Transverse colon (tissue), 4 donors: Measurements from ENCODE around the gene TMSB4Y. TPM values are rescaled to one million over a fixed set of nuclear protein-coding genes. Genes with fewer than 3 reads are reported as not detected.
A peak's percentile ranks its signal among the peaks of the same experiment; 100 is the strongest.

ENCODE experiments used
- DNase-seq: peaks from one replicate; pipeline ENCODE4 v3.0.0-alpha.2; 2019
- H3K27ac ChIP-seq, 4 donors: fragments of 200-600 bp; sonication (generic); 2 replicates each; pipeline ENCODE4 v1.5.1; 2016 to 2018; ENCODE audit warnings: inconsistent platforms in 4 of 4
- H3K27me3 ChIP-seq: fragments of 200-600 bp; sonication (generic); 2 replicates; pipeline ENCODE4 v1.5.1; 2017; ENCODE audit warnings: inconsistent platforms
- H3K36me3 ChIP-seq, 4 donors: fragments of 200-600 bp; sonication (generic); 2 replicates each; pipeline ENCODE4 v1.5.1; 2017 to 2019; ENCODE audit warnings: inconsistent platforms in 4 of 4
- H3K4me1 ChIP-seq, 4 donors: fragments of 200-600 bp; sonication (generic); 2 replicates each; pipeline ENCODE4 v1.5.1; 2017 to 2020; ENCODE audit warnings: inconsistent platforms in 4 of 4
- H3K4me3 ChIP-seq, 4 donors: fragments of 200-600 bp; sonication (generic); 1 replicate in 1 of 4; 2 replicates in 3 of 4; pipeline versions ENCODE4 v1.5.1 to v1.6.1; 2017 to 2019; ENCODE audit warnings: inconsistent platforms in 4 of 4
- H3K9me3 ChIP-seq, 2 donors: fragments of 200-600 bp; sonication (generic); 2 replicates each; pipeline ENCODE4 v1.5.1; 2017 to 2019; ENCODE audit warnings: inconsistent platforms in 2 of 2
- CTCF ChIP-seq, 5 experiments: fragments of 200-600 bp in 3 of 5; fragments of 450-650 bp in 2 of 5; sonication (generic) in 3 of 5; IDR thresholded peaks; 1 replicate in 2 of 5; 2 replicates in 3 of 5; pipeline ENCODE4 v1.5.1; 2016 to 2017; ENCODE audit warnings: antibody characterized with exemption in 5 of 5, inconsistent platforms in 3 of 5, mild to moderate bottlenecking in 2 of 5, moderate library complexity in 1 of 5
- EP300 ChIP-seq: sonication (generic); formaldehyde crosslinking; IDR thresholded peaks from one replicate; pipeline ENCODE4 v1.6.1; 2017; ENCODE audit warnings: antibody characterized with exemption, low read depth
- POLR2A ChIP-seq: fragments of 450-650 bp; IDR thresholded peaks from one replicate; pipeline ENCODE4 v1.6.1; 2016; ENCODE audit warnings: antibody characterized with exemption, mild to moderate bottlenecking, moderate library complexity
- POLR2AphosphoS5 ChIP-seq, 3 donors: sonication (generic); formaldehyde crosslinking; IDR thresholded peaks; one replicate each; pipeline ENCODE4 v1.6.1; 2016; ENCODE audit warnings: antibody characterized with exemption in 3 of 3
- WGBS, 2 donors: methylation state at CpG; one replicate each; pipeline ENCODE4 v1.1.5; 2018; ENCODE audit warnings: low coverage in 1 of 2; 5-methylcytosine and 5-hydroxymethylcytosine counted together
- in situ Hi-C, 4 donors: fragments of 200-750 bp; cut with MboI; loops; one replicate each; pipeline versions ENCODE4 v1.15.0 to v1.15.1; 2017; ENCODE audit warnings: low sequenced_read_pairs in 3 of 4, low pct_ligation_motif_present in 1 of 4, low pct_unique_long_range_greater_than_20kb in 1 of 4
- intact Hi-C: fragments of 100-400 bp; cut with DNase I; formaldehyde crosslinking; loops from one replicate; pipeline ENCODE4 v1.15.1; 2023; ENCODE audit warnings: low total_unique reads
- total RNA-seq, 4 donors: library from RNA; depleted of rRNA; stranded (reverse); fragments of >200 nt; gene quantifications; one replicate each; pipeline ENCODE4 v1.1.0, GENCODE V29; 2016

TMSB4Y gene
- 1 to 10 TPM in 2 of 4 donors, not detected in 2; 7.6 to 9.0 TPM for total RNA-seq

- no peak for TF ChIP-seq CTCF (IDR thresholded peaks at IDR 0.05)
- no peak for TF ChIP-seq EP300
- peak in 1 of 3 donors; percentile 63 for TF ChIP-seq POLR2AphosphoS5 (IDR thresholded peaks at IDR 0.05)
- no peak for TF ChIP-seq POLR2A
- Histone ChIP-seq H3K4me1 (peaks cover 0 to 12% (median 0%) of the 10 kb centered on the region in 4 donors), H3K36me3 (no peaks in the 10 kb centered on the region), H3K4me3 (peak within 1 kb of the TSS in 2 of 4 donors; percentile 48 to 58), H3K9me3 (no peaks in the 10 kb centered on the region), H3K27me3 (no peaks in the 10 kb centered on the region), H3K27ac (peak within 1 kb of the TSS in 2 of 4 donors; percentile 92)
- in situ Hi-C loops: loop anchor here in 2 of 4 donors (25.0 kb wide), 1 partner anchor 216 kb away; the partner anchor contains the start of gene UTY (in 2 of the 2)
- intact Hi-C loops: no loop called here
- DNase-seq: no peak
- WGBS, 2 donors: no CpG with 5 or more reads among the region's 28 CpGs
These were observed at the start of gene TMSB4Y for GRCh38 chrY:13703568-13703968. TSS of gene TMSB4Y (plus strand) at chrY:13703899.

GRCh38 chrY:13664162-13664561 is 39.5 kb upstream of the TMSB4Y start:
- Histone ChIP-seq H3K27ac (no peak overlapping the region), H3K4me1 (no peaks in the 10 kb centered on the region), H3K9me3 (no peaks in the 10 kb centered on the region), H3K4me3 (no peak overlapping the region), H3K27me3 (no peaks in the 10 kb centered on the region), H3K36me3 (no peaks in the 10 kb centered on the region)
- in situ Hi-C loops (no loop called here), intact Hi-C loops (no loop called here)
- 100% methylated on average over 1 of the region's 1 CpG; no CpG with 5 or more reads in 1 of the 2 donors for WGBS, 2 donors
- no peak for DNase-seq
- TF ChIP-seq POLR2A: no peak
- no peak for TF ChIP-seq CTCF (IDR thresholded peaks at IDR 0.05)

- intact Hi-C loops: no loop called here
- Histone ChIP-seq H3K9me3 (no peaks in the 10 kb centered on the region), H3K4me1 (no peaks in the 10 kb centered on the region), H3K4me3 (no peak overlapping the region), H3K27ac (no peak overlapping the region), H3K36me3 (no peaks in the 10 kb centered on the region), H3K27me3 (no peaks in the 10 kb centered on the region)
- TF ChIP-seq CTCF (IDR thresholded peaks at IDR 0.05) (no peak), EP300 (no peak), POLR2A (no peak), POLR2AphosphoS5 (IDR thresholded peaks at IDR 0.05) (no peak)
- no peak for DNase-seq
- no CpG with 5 or more reads among the region's 2 CpGs for WGBS, 2 donors
- in situ Hi-C loops: no loop called here
These were observed 32.6 kb upstream of the TMSB4Y start for GRCh38 chrY:13671122-13671521.

- no peak for DNase-seq
- Histone ChIP-seq H3K36me3 (no peaks in the 10 kb centered on the region), H3K4me3 (peak overlapping the region in 2 of 4 donors; percentile 48 to 58), H3K27me3 (no peaks in the 10 kb centered on the region), H3K9me3 (no peaks in the 10 kb centered on the region), H3K4me1 (peaks cover 0 to 12% (median 0%) of the 10 kb centered on the region in 4 donors), H3K27ac (peak overlapping the region in 2 of 4 donors; percentile 92)
- intact Hi-C loops: no loop called here
- in situ Hi-C loops: loop anchor here in 2 of 4 donors (25.0 kb wide), 1 partner anchor 215 kb away; the partner anchor contains the start of gene UTY (in 2 of the 2)
- WGBS, 2 donors: no CpG with 5 or more reads among the region's 11 CpGs
- TF ChIP-seq CTCF (IDR thresholded peaks at IDR 0.05): no peak
- no peak for TF ChIP-seq EP300
- no peak for TF ChIP-seq POLR2A
- TF ChIP-seq POLR2AphosphoS5 (IDR thresholded peaks at IDR 0.05): no peak
These were observed 1.4 kb upstream of the TMSB4Y start for GRCh38 chrY:13702276-13702675.
